A549 (cell line): ENCODE data around the gene TASP1. TPM values are rescaled to one million over a fixed set of nuclear protein-coding genes. Genes with fewer than 3 reads are reported as not detected.

ENCODE experiments used
- ATAC-seq, 2 experiments: fragments of 200-7000 bp in 1 of 2; fragments of >200 bp in 1 of 2; cut with Nextera tagmentation in 1 of 2; cut with Tn5 transposase in 1 of 2; 3 replicates each; pipeline versions ENCODE4 v1.8.0 to v1.9.1; 2018 to 2020; ENCODE audit warnings: mild to moderate bottlenecking in 1 of 2, moderate library complexity in 1 of 2
- CTCF ChIA-PET: fragments of 300-600 bp; sonication (Branson Sonifier 250); formaldehyde crosslinking; extraction: SDS; loops from one replicate; lab custom pipeline; 2021; ENCODE audit warnings: antibody characterized with exemption, inconsistent platforms; lab: Yijun Ruan, JAX
- POLR2A ChIA-PET: fragments of 350-600 bp; formaldehyde crosslinking; extraction: SDS; loops from one replicate; lab custom pipeline; 2021; ENCODE audit warnings: antibody characterized with exemption, inconsistent platforms; lab: Yijun Ruan, JAX
- DNase-seq, 2 experiments: peaks; one replicate each; pipeline versions ENCODE4 v3.0.0 to v3.0.0-alpha.2; 2011 to 2016; ENCODE audit warnings: low read depth in 1 of 2, low spot score in 1 of 2
- FAIRE-seq: peaks from 2 replicates; lab custom pipeline; 2011; peaks lifted over from hg19 to GRCh38; lab: Jason Lieb, UNC
- H3K27ac ChIP-seq, 2 experiments: fragments of >200 bp; sonication (Bioruptor Twin); formaldehyde crosslinking; 3 replicates each; pipeline ENCODE4 v1.5.1; 2016 to 2017
- H3K4me1 ChIP-seq: fragments of >200 bp; sonication (Bioruptor Twin); formaldehyde crosslinking; 3 replicates; pipeline ENCODE4 v1.6.1; 2016
- H3K4me2 ChIP-seq: fragments of >200 bp; sonication (Bioruptor Twin); formaldehyde crosslinking; 3 replicates; pipeline ENCODE4 v1.6.1; 2016
- H3K4me3 ChIP-seq: fragments of >200 bp; sonication (Bioruptor Twin); formaldehyde crosslinking; 3 replicates; pipeline ENCODE4 v1.5.1; 2016
- H3K9me3 ChIP-seq: fragments of >200 bp; sonication (Bioruptor Twin); formaldehyde crosslinking; 3 replicates; pipeline ENCODE4 v1.6.1; 2016
- CBX8 ChIP-seq: fragments of 200-600 bp; sonication (generic); IDR thresholded peaks from 2 replicates; pipeline ENCODE4 v1.6.1; 2016
- EHF ChIP-seq: fragments of 250-450 bp; sonication (Bioruptor Pico); IDR thresholded peaks from 2 replicates; pipeline ENCODE4 v1.5.0; 2020; ENCODE audit warnings: mild to moderate bottlenecking
- EHMT2 ChIP-seq: fragments of 200-600 bp; sonication (generic); IDR thresholded peaks from 2 replicates; pipeline ENCODE4 v1.6.1; 2016; ENCODE audit warnings: antibody characterized with exemption, low read depth, mild to moderate bottlenecking, moderate library complexity
- ELK1 ChIP-seq: fragments of 150-350 bp; IDR thresholded peaks from 2 replicates; pipeline ENCODE4 v1.6.1; 2014; ENCODE audit warnings: low read depth, mild to moderate bottlenecking, low read length
- EP300 ChIP-seq, 2 experiments: fragments of >200 bp; sonication (Bioruptor Twin); formaldehyde crosslinking; IDR thresholded peaks; 2 replicates in 1 of 2; 3 replicates in 1 of 2; pipeline ENCODE4 v1.6.1; 2016 to 2017
- FOSB ChIP-seq: fragments of 250-450 bp; sonication (Bioruptor Pico); IDR thresholded peaks from 2 replicates; pipeline ENCODE4 v1.5.0; 2020; ENCODE audit warnings: mild to moderate bottlenecking, moderate library complexity
- HES2 ChIP-seq: fragments of >200 bp; sonication (Bioruptor Twin); formaldehyde crosslinking; IDR thresholded peaks from 2 replicates; pipeline ENCODE4 v1.6.1; 2016
- HMGXB4 ChIP-seq: fragments of 250-450 bp; sonication (Bioruptor Pico); IDR thresholded peaks from 2 replicates; pipeline ENCODE4 v1.5.0; 2021; ENCODE audit warnings: mild to moderate bottlenecking, moderate library complexity, borderline replicate concordance
- HOXA7 ChIP-seq: fragments of 250-450 bp; sonication (Bioruptor Pico); IDR thresholded peaks from 2 replicates; pipeline ENCODE4 v1.5.0; 2020; ENCODE audit warnings: mild to moderate bottlenecking, moderate library complexity
- MAFK ChIP-seq: fragments of 450-650 bp; IDR thresholded peaks from 2 replicates; pipeline ENCODE4 v1.6.1; 2014; ENCODE audit not compliant: partially characterized antibody
- MAZ ChIP-seq: fragments of 150-350 bp; IDR thresholded peaks from 2 replicates; pipeline ENCODE4 v1.6.1; 2014; ENCODE audit warnings: antibody characterized with exemption, low read depth, low read length, borderline replicate concordance
- NR3C1 ChIP-seq: fragments of >200 bp; sonication (Bioruptor Twin); formaldehyde crosslinking; IDR thresholded peaks from 3 replicates; pipeline ENCODE4 v1.6.1; 2017
- PBX3 ChIP-seq: IDR thresholded peaks from 2 replicates; pipeline ENCODE4 v1.6.1; 2012
- POLR2A ChIP-seq: IDR thresholded peaks from 2 replicates; pipeline ENCODE4 v1.6.1; 2012; ENCODE audit warnings: mild to moderate bottlenecking, low read length
- RFX5 ChIP-seq: fragments of 450-650 bp; IDR thresholded peaks from 2 replicates; pipeline ENCODE4 v1.7.1; 2014; ENCODE audit warnings: antibody characterized with exemption, mild to moderate bottlenecking, moderate library complexity
- SMC3 ChIP-seq: fragments of >200 bp; sonication (Bioruptor Twin); formaldehyde crosslinking; IDR thresholded peaks from 3 replicates; pipeline ENCODE4 v1.6.1; 2018; ENCODE audit warnings: inconsistent platforms
- SREBF2 ChIP-seq: fragments of 450-650 bp; IDR thresholded peaks from 2 replicates; pipeline ENCODE4 v1.6.1; 2014; ENCODE audit warnings: mild to moderate bottlenecking, moderate library complexity
- TFCP2L1 ChIP-seq: fragments of 250-450 bp; sonication (Bioruptor Pico); IDR thresholded peaks from 2 replicates; pipeline ENCODE4 v1.5.0; 2021; ENCODE audit warnings: mild to moderate bottlenecking
- TP53 ChIP-seq: fragments of 250-450 bp; sonication (Bioruptor Pico); IDR thresholded peaks from 2 replicates; pipeline ENCODE4 v1.5.0; 2021; ENCODE audit warnings: mild to moderate bottlenecking, moderate library complexity
- WGBS: methylation state at CpG from one replicate; pipeline ENCODE4 v1.1.6; 2017; ENCODE audit errors: missing lambda C conversion rate; 5-methylcytosine and 5-hydroxymethylcytosine counted together
- polyA plus RNA-seq, 4 experiments: library from polyadenylated mRNA; depleted of rRNA in 3 of 4; stranded (reverse); fragments of >200 nt; fragmentation: RNase III in 1 of 4; extraction: RNeasy Plus Mini Kit Qiagen cat#74134 plus additional on column Dnase treatment in 1 of 4; gene quantifications; 2 replicates in 3 of 4; 3 replicates in 1 of 4; pipeline ENCODE4 v1.2.3, GENCODE V29; 2011 to 2017

TASP1 gene
- polyA plus RNA-seq, 2 of the 4 experiments (the other 2 are of a cell fraction) = 9.5 to 18.2 TPM

- CTCF ChIA-PET = interaction anchor here (0.6 kb wide), 1 partner anchor 138 kb away, joined by 3 read pairs; no protein-coding TSS in a partner anchor
- H3K4me1 ChIP-seq = no peaks in the 10 kb centered on the region
- DNase-seq (no peak), FAIRE-seq (peak; percentile 70), ATAC-seq (no peak)
- no peaks in the 10 kb centered on the region for H3K9me3 ChIP-seq
- TF ChIP-seq NR3C1 = no peak
- no peak for TF ChIP-seq HOXA7 (CRISPR knock-in tag)
- no peak for TF ChIP-seq TP53
- TF ChIP-seq HES2 = no peak
- no peak for TF ChIP-seq MAFK
- no peak for TF ChIP-seq MAZ
- TF ChIP-seq SMC3 = no peak
- TF ChIP-seq HMGXB4 (CRISPR knock-in tag) = no peak
- no peak for TF ChIP-seq PBX3
- no peak for TF ChIP-seq RFX5
- TF ChIP-seq FOSB (CRISPR knock-in tag) = no peak
- 59% methylated on average over 2 of the region's 2 CpGs for WGBS
- POLR2A ChIA-PET = no interaction called here
- H3K27ac ChIP-seq = no peak overlapping the region
- no peak overlapping the region for H3K4me3 ChIP-seq
- no peak overlapping the region for H3K4me2 ChIP-seq
Measured at GRCh38 chr20:13650474-13650873, 11.7 kb upstream of the TASP1 start.

GRCh38 chr20:13648291-13649228, 9.8 kb upstream of the TASP1 start:
- ATAC-seq (0 out of 6 replicates have a peak, but pooled peaks of 1 of the 2 experiments have one; percentile 13), DNase-seq (no peak), FAIRE-seq (no peak)
- Histone ChIP-seq H3K4me3 (no peak overlapping the region), H3K9me3 (peaks cover 6% of the 10 kb centered on the region; the same call in 1 of the 3 replicates), H3K4me2 (no peak overlapping the region), H3K4me1 (no peaks in the 10 kb centered on the region), H3K27ac (no peak overlapping the region)
- ChIA-PET CTCF (interaction anchor here (0.9 to 1.7 kb wide), 2 partner anchors 9 to 723 kb away, joined by 4 read pairs; no protein-coding TSS in a partner anchor), POLR2A (no interaction called here)
- 65% methylated on average over 10 of the region's 10 CpGs for WGBS
- TF ChIP-seq POLR2A (no peak), ELK1 (no peak)

GRCh38 chr20:13644010-13644409, 5.3 kb upstream of the TASP1 start:
- H3K4me2 ChIP-seq = no peak overlapping the region
- H3K4me1 ChIP-seq = no peaks in the 10 kb centered on the region
- 11% methylated on average over 4 of the region's 4 CpGs for WGBS
- DNase-seq = peak in 1 of 2 experiments; percentile 32
- ATAC-seq = peak in 1 of 2 experiments; percentile 47; a peak in 2 of 6 replicates
- ChIA-PET POLR2A (no interaction called here), CTCF (interaction anchor here (1.4 kb wide), 1 partner anchor 50 kb away, joined by 4 read pairs; no protein-coding TSS in a partner anchor)
- H3K9me3 ChIP-seq = peaks cover 6% of the 10 kb centered on the region; the same call in 1 of the 3 replicates
- H3K4me3 ChIP-seq = no peak overlapping the region
- peak; percentile 54 for FAIRE-seq
- no peak for TF ChIP-seq SREBF2
- no peak for TF ChIP-seq EP300 (IDR thresholded peaks at IDR 0.05)
- no peak for TF ChIP-seq CBX8
- no peak for TF ChIP-seq TFCP2L1 (CRISPR knock-in tag)
- TF ChIP-seq EHF = no peak
- TF ChIP-seq EHMT2 = no peak
- no peak overlapping the region for H3K27ac ChIP-seq
